NCI-H345 treated with DMSO at 0.1 percent for 48 hours (cell line): ENCODE data around the gene LRP1.

Experiments
- DNase-seq: peaks from one replicate; lab custom pipeline; 2025; ENCODE audit not compliant: unreplicated experiment; lab: John Stamatoyannopoulos, UW

LRP1 gene

GRCh38 chr12:57208631-57209282, 80.5 kb downstream of the LRP1 start:
- DNase-seq: no peak

- DNase-seq: no peak
Observed at GRCh38 chr12:57209916-57210315, 81.6 kb downstream of the LRP1 start.

- no peak for DNase-seq
Observed at GRCh38 chr12:57210461-57210860, 82.2 kb downstream of the LRP1 start.

GRCh38 chr12:57210926-57211692, 82.8 kb downstream of the LRP1 start:
- DNase-seq: no peak

GRCh38 chr12:57211791-57212700, 83.8 kb downstream of the LRP1 start:
- no peak for DNase-seq

GRCh38 chr12:57212701-57213057, 84.4 kb downstream of the LRP1 start:
- DNase-seq: no peak

GRCh38 chr12:57213058-57213715, 84.9 kb downstream of the LRP1 start:
- peak; percentile 79 for DNase-seq

- no peak for DNase-seq
Observed at GRCh38 chr12:57213763-57214397, 85.6 kb downstream of the LRP1 start.

GRCh38 chr12:57214398-57214781, 86.1 kb downstream of the LRP1 start:
- peak; percentile 54 for DNase-seq

- DNase-seq: no peak
Observed at GRCh38 chr12:57215065-57215464, 86.8 kb downstream of the LRP1 start.

- DNase-seq: no peak
Observed at GRCh38 chr12:57215668-57216013, 87.4 kb downstream of the LRP1 start.

GRCh38 chr12:57216014-57216911, 88.0 kb downstream of the LRP1 start, which contains the start of gene NXPH4:
TSS of gene NXPH4 (plus strand) at chr12:57216794. CDS start at chr12:57216970, 176 bp downstream.
- no peak for DNase-seq

- peak; percentile 10 for DNase-seq
Observed at GRCh38 chr12:57216921-57217879, 88.9 kb downstream of the LRP1 start.

GRCh38 chr12:57218030-57218853, 90.0 kb downstream of the LRP1 start:
- no peak for DNase-seq

GRCh38 chr12:57219205-57219992, 91.1 kb downstream of the LRP1 start:
- no peak for DNase-seq

- no peak for DNase-seq
Observed at GRCh38 chr12:57219993-57220754, 91.9 kb downstream of the LRP1 start.
